PC-9 (cell line): ENCODE measurements around the gene CTNNA3. TPM values are rescaled to one million over a fixed set of nuclear protein-coding genes. Genes with fewer than 3 reads are reported as not detected.

Source experiments
- BruUV-seq: library from RNA; stranded (reverse); fragments of 400-500 nt; replicated peaks from 2 replicates; lab custom pipeline; 2021; lab: Mats Ljungman, UMichigan
- CTCF ChIA-PET: fragments of 300-600 bp; sonication (Branson Sonifier 250); formaldehyde crosslinking; loops from one replicate; lab custom pipeline; 2022; ENCODE audit warnings: antibody characterized with exemption; lab: Charles Lee
- POLR2A ChIA-PET: fragments of 300-600 bp; sonication (Branson Sonifier 250); formaldehyde crosslinking; loops from one replicate; lab custom pipeline; 2022; ENCODE audit warnings: antibody characterized with exemption; ENCODE audit not compliant: unreplicated experiment; lab: Charles Lee
- DNase-seq, 2 experiments: peaks; one replicate each; pipeline versions ENCODE4 v3.0.0 to v3.0.0-alpha.2; 2015 to 2022; ENCODE audit warnings: mixed read lengths in 1 of 2
- H2AFZ ChIP-seq: fragments of 200-600 bp; sonication (generic); 2 replicates; pipeline ENCODE4 v1.8.1; 2017; ENCODE audit warnings: antibody characterized with exemption
- H3F3A ChIP-seq: fragments of 200-600 bp; sonication (generic); 2 replicates; pipeline ENCODE4 v1.8.1; 2017; ENCODE audit warnings: antibody characterized with exemption, mild to moderate bottlenecking, low read depth; ENCODE audit not compliant: insufficient read depth
- H3K27ac ChIP-seq: fragments of 200-600 bp; sonication (generic); 2 replicates; pipeline ENCODE4 v1.6.1; 2016; ENCODE audit warnings: mixed run types
- H3K27me3 ChIP-seq: fragments of 200-600 bp; sonication (generic); 2 replicates; pipeline ENCODE4 v1.6.1; 2016; ENCODE audit warnings: low read depth, mixed run types; ENCODE audit not compliant: insufficient read depth
- H3K36me3 ChIP-seq: fragments of 200-600 bp; sonication (generic); 2 replicates; pipeline ENCODE4 v1.6.1; 2016; ENCODE audit warnings: low read depth, mixed run types
- H3K4me1 ChIP-seq: fragments of 200-600 bp; sonication (generic); replicated peaks from 2 replicates; pipeline ENCODE4 v1.6.1; 2016; ENCODE audit warnings: mixed run types; ENCODE audit not compliant: insufficient read depth
- H3K4me2 ChIP-seq: fragments of 200-600 bp; sonication (generic); 2 replicates; pipeline ENCODE4 v1.6.1; 2017; ENCODE audit warnings: mixed run types
- H3K4me3 ChIP-seq: fragments of 200-600 bp; sonication (generic); 2 replicates; pipeline ENCODE4 v1.6.1; 2016; ENCODE audit warnings: mixed run types
- H3K79me2 ChIP-seq: fragments of 200-600 bp; sonication (generic); 2 replicates; pipeline ENCODE4 v1.6.1; 2017; ENCODE audit warnings: low read depth, mixed run types
- H3K9me2 ChIP-seq: fragments of 200-600 bp; sonication (generic); 2 replicates; pipeline ENCODE4 v1.8.1; 2017; ENCODE audit warnings: mild to moderate bottlenecking; ENCODE audit not compliant: insufficient read depth
- H3K9me3 ChIP-seq: fragments of 200-600 bp; sonication (generic); 2 replicates; pipeline ENCODE4 v1.8.1; 2016; ENCODE audit warnings: low read depth; ENCODE audit not compliant: insufficient read depth
- H4K20me1 ChIP-seq: fragments of 200-600 bp; sonication (generic); 2 replicates; pipeline ENCODE4 v1.8.1; 2017; ENCODE audit not compliant: insufficient read depth
- CTCF ChIP-seq: fragments of 200-600 bp; sonication (generic); conservative IDR thresholded peaks from 2 replicates; pipeline ENCODE4 v1.6.1; 2017; ENCODE audit warnings: mixed run types, antibody characterized with exemption, mild to moderate bottlenecking, moderate library complexity
- EZH2 ChIP-seq: fragments of 200-600 bp; sonication (generic); IDR thresholded peaks from 2 replicates; pipeline ENCODE4 v1.8.0; 2017; ENCODE audit warnings: antibody characterized with exemption, low read depth
- intact Hi-C: fragments of 100-400 bp; cut with micrococcal nuclease; formaldehyde crosslinking; loops from one replicate; pipeline ENCODE4 v1.10.0; 2022; ENCODE audit not compliant: unreplicated experiment
- total RNA-seq: library from RNA; stranded (reverse); gene quantifications from 2 replicates; pipeline ENCODE4 v1.2.3, GENCODE V29; 2021

The CTNNA3 gene
- total RNA-seq, 1 experiment from 2014 or later = not detected

- Histone ChIP-seq H3K27me3 (no peaks in the 10 kb centered on the region), H3K4me1 (no peaks in the 10 kb centered on the region), H3K79me2 (no peaks in the 10 kb centered on the region), H2AFZ (no peak overlapping the region), H3K4me2 (no peak overlapping the region), H3F3A (no peaks in the 10 kb centered on the region), H3K9me2 (no peaks in the 10 kb centered on the region; the same call in 1 of the 2 replicates), H3K36me3 (no peaks in the 10 kb centered on the region), H3K9me3 (no peaks in the 10 kb centered on the region), H4K20me1 (no peaks in the 10 kb centered on the region), H3K27ac (no peak overlapping the region), H3K4me3 (no peak overlapping the region)
- no TSS peak for BruUV-seq
- no peak for TF ChIP-seq EZH2
- no peak for TF ChIP-seq CTCF
- ChIA-PET CTCF (no interaction called here), POLR2A (no interaction called here)
- intact Hi-C loops = no loop called here
- DNase-seq = no peak
These were observed 364.7 kb downstream of the CTNNA3 start for GRCh38 chr10:67331121-67331910.

- intact Hi-C loops = no loop called here
- no TSS peak for BruUV-seq
- no peak for DNase-seq
- H3K9me2 ChIP-seq = no peaks in the 10 kb centered on the region
- H3K9me3 ChIP-seq = no peaks in the 10 kb centered on the region
- H4K20me1 ChIP-seq = no peaks in the 10 kb centered on the region
- H3F3A ChIP-seq = no peaks in the 10 kb centered on the region
- CTCF ChIA-PET = no interaction called here
- POLR2A ChIA-PET = no interaction called here
- TF ChIP-seq CTCF (no peak), EZH2 (no peak)
- H3K79me2 ChIP-seq = no peaks in the 10 kb centered on the region
- no peak overlapping the region for H3K4me3 ChIP-seq
- H3K4me2 ChIP-seq = no peak overlapping the region
- H3K27ac ChIP-seq = no peak overlapping the region
- no peak overlapping the region for H2AFZ ChIP-seq
- H3K4me1 ChIP-seq = no peaks in the 10 kb centered on the region
- H3K27me3 ChIP-seq = no peaks in the 10 kb centered on the region
- no peaks in the 10 kb centered on the region for H3K36me3 ChIP-seq
These were observed 368.1 kb downstream of the CTNNA3 start for GRCh38 chr10:67327626-67328535.

- no peak overlapping the region for H2AFZ ChIP-seq
- H3K4me3 ChIP-seq = no peak overlapping the region
- H3K79me2 ChIP-seq = no peaks in the 10 kb centered on the region
- CTCF ChIA-PET = no interaction called here
- no peaks in the 10 kb centered on the region for H3K9me3 ChIP-seq
- no peaks in the 10 kb centered on the region for H3K4me1 ChIP-seq
- H3K27me3 ChIP-seq = no peaks in the 10 kb centered on the region
- H4K20me1 ChIP-seq = no peaks in the 10 kb centered on the region
- H3F3A ChIP-seq = no peaks in the 10 kb centered on the region
- H3K36me3 ChIP-seq = no peaks in the 10 kb centered on the region
- no TSS peak for BruUV-seq
- H3K27ac ChIP-seq = no peak overlapping the region
- H3K4me2 ChIP-seq = no peak overlapping the region
- intact Hi-C loops = no loop called here
- TF ChIP-seq CTCF (no peak), EZH2 (no peak)
- DNase-seq = no peak
- POLR2A ChIA-PET = no interaction called here
- no peaks in the 10 kb centered on the region for H3K9me2 ChIP-seq
These were observed 376.0 kb downstream of the CTNNA3 start for GRCh38 chr10:67319976-67320375.
